SK-N-SH (cell line): ENCODE measurements around the gene RERG. TPM values are rescaled to one million over a fixed set of nuclear protein-coding genes. Genes with fewer than 3 reads are reported as not detected.

ENCODE experiments used
- CTCF ChIA-PET: fragments of 300-600, 350-600 bp; formaldehyde crosslinking; extraction: SDS; loops from one replicate; lab custom pipeline; 2021; lab: Yijun Ruan, JAX
- POLR2A ChIA-PET: fragments of 350-600 bp; sonication (Branson Sonifier 250); formaldehyde crosslinking; extraction: SDS; loops from one replicate; lab custom pipeline; 2020; ENCODE audit warnings: antibody characterized with exemption, inconsistent platforms; lab: Yijun Ruan, JAX
- DNase-seq: peaks from one replicate; pipeline ENCODE4 v3.0.0; 2012
- H2AFZ ChIP-seq: fragments of 200-600 bp; sonication (generic); 2 replicates; pipeline ENCODE4 v1.8.1; 2016; ENCODE audit warnings: antibody characterized with exemption, mild to moderate bottlenecking, low read depth
- H3F3A ChIP-seq: fragments of 200-600 bp; sonication (generic); replicated peaks from 2 replicates; pipeline ENCODE3; 2016; ENCODE audit warnings: antibody characterized with exemption, mild to moderate bottlenecking; ENCODE audit not compliant: insufficient read depth
- H3K27ac ChIP-seq, 2 experiments: fragments of 200-500 bp in 1 of 2; fragments of 200-600 bp in 1 of 2; sonication (Bioruptor generic) in 1 of 2; sonication (generic), shearing (Covaris generic) in 1 of 2; 2 replicates each; pipeline versions ENCODE4 v1.5.1 to v1.6.1; 2014 to 2016; ENCODE audit warnings: low read depth in 2 of 2, inconsistent platforms in 1 of 2, low read length in 1 of 2, mild to moderate bottlenecking in 1 of 2, mixed read lengths in 1 of 2
- H3K27me3 ChIP-seq: fragments of 200-600 bp; sonication (generic), shearing (Covaris generic); 2 replicates; pipeline ENCODE4 v1.6.1; 2016; ENCODE audit warnings: mixed run types; ENCODE audit not compliant: insufficient read depth
- H3K36me3 ChIP-seq, 2 experiments: fragments of 200-500 bp in 1 of 2; fragments of 200-600 bp in 1 of 2; sonication (Bioruptor generic) in 1 of 2; sonication (generic) in 1 of 2; replicated peaks in 1 of 2; 2 replicates each; pipeline versions ENCODE3 to v1.5.1; 2014 to 2016; ENCODE audit warnings: low read length in 1 of 2, mild to moderate bottlenecking in 1 of 2; ENCODE audit not compliant: insufficient read depth in 2 of 2, control insufficient read depth in 1 of 2
- H3K4me1 ChIP-seq, 2 experiments: fragments of 200-500 bp in 1 of 2; fragments of 200-600 bp in 1 of 2; sonication (Bioruptor generic) in 1 of 2; sonication (generic), shearing (Covaris generic) in 1 of 2; 2 replicates each; pipeline versions ENCODE4 v1.5.1 to v1.6.1; 2014 to 2016; ENCODE audit warnings: low read depth in 1 of 2, low read length in 1 of 2, mixed run types in 1 of 2; ENCODE audit not compliant: insufficient read depth in 2 of 2, control insufficient read depth in 1 of 2
- H3K4me2 ChIP-seq: fragments of 200-600 bp; sonication (generic), shearing (Covaris generic); 2 replicates; pipeline ENCODE4 v1.6.1; 2017; ENCODE audit warnings: mixed run types
- H3K4me3 ChIP-seq, 2 experiments: fragments of 200-500 bp in 1 of 2; fragments of 200-600 bp in 1 of 2; sonication (Bioruptor generic) in 1 of 2; sonication (generic), shearing (Covaris generic) in 1 of 2; 2 replicates each; pipeline versions ENCODE4 v1.5.1 to v1.8.1; 2014 to 2016; ENCODE audit warnings: low read depth in 2 of 2, inconsistent platforms in 1 of 2, low read length in 1 of 2, mild to moderate bottlenecking in 1 of 2, mixed read lengths in 1 of 2, moderate library complexity in 1 of 2
- H3K79me2 ChIP-seq: fragments of 200-600 bp; sonication (generic); 2 replicates; pipeline ENCODE4 v1.8.1; 2017; ENCODE audit warnings: mild to moderate bottlenecking; ENCODE audit not compliant: insufficient read depth
- H3K9ac ChIP-seq: fragments of 200-600 bp; sonication (generic); 2 replicates; pipeline ENCODE4 v1.6.1; 2017; ENCODE audit warnings: mixed run types
- H3K9me2 ChIP-seq: fragments of 200-600 bp; sonication (generic); 2 replicates; pipeline ENCODE4 v1.6.1; 2017; ENCODE audit warnings: mixed run types
- H3K9me3 ChIP-seq: fragments of 200-600 bp; sonication (generic); 2 replicates; pipeline ENCODE4 v1.6.1; 2017; ENCODE audit warnings: mixed run types, mild to moderate bottlenecking, moderate library complexity
- H4K20me1 ChIP-seq: fragments of 200-600 bp; sonication (generic); 2 replicates; pipeline ENCODE4 v1.6.1; 2017; ENCODE audit warnings: mild to moderate bottlenecking, mixed run types; ENCODE audit not compliant: insufficient read depth
- ELF1 ChIP-seq: IDR thresholded peaks from 2 replicates; pipeline ENCODE4 v1.4.0; 2012
- EP300 ChIP-seq, 2 experiments: IDR thresholded peaks; 2 replicates each; pipeline versions ENCODE4 v1.4.0 to v1.6.1; 2012; ENCODE audit warnings: borderline replicate concordance in 1 of 2, low read depth in 1 of 2, low read length in 1 of 2
- FOSL2 ChIP-seq: IDR thresholded peaks from 2 replicates; pipeline ENCODE4 v1.4.0; 2012; ENCODE audit warnings: low read depth, mild to moderate bottlenecking, moderate library complexity, borderline replicate concordance
- FOXJ3 ChIP-seq: sonication (generic); formaldehyde crosslinking; IDR thresholded peaks from 2 replicates; pipeline ENCODE4 v1.5.1; 2020; ENCODE audit warnings: mild to moderate bottlenecking, missing genetic modification reagents
- GABPA ChIP-seq: IDR thresholded peaks from 2 replicates; pipeline ENCODE4 v1.4.0; 2012; ENCODE audit warnings: low read depth, mild to moderate bottlenecking
- GATA2 ChIP-seq: sonication (generic); formaldehyde crosslinking; IDR thresholded peaks from 2 replicates; pipeline ENCODE4 v1.5.0; 2020; ENCODE audit warnings: mild to moderate bottlenecking, missing genetic modification reagents
- JUND ChIP-seq: IDR thresholded peaks from 2 replicates; pipeline ENCODE4 v1.4.0; 2012
- MAX ChIP-seq: IDR thresholded peaks from 2 replicates; pipeline ENCODE4 v1.4.0; 2012; ENCODE audit warnings: low read depth
- MXI1 ChIP-seq: IDR thresholded peaks from 2 replicates; pipeline ENCODE4 v1.6.1; 2012; ENCODE audit warnings: mild to moderate bottlenecking, low read depth, low read length, improper control_type of control experiment
- NFIC ChIP-seq: IDR thresholded peaks from 2 replicates; pipeline ENCODE4 v1.4.0; 2012; ENCODE audit warnings: borderline replicate concordance
- PBX3 ChIP-seq: IDR thresholded peaks from 2 replicates; pipeline ENCODE4; 2012
- RAD21 ChIP-seq: IDR thresholded peaks from 2 replicates; pipeline ENCODE4 v1.6.1; 2012; ENCODE audit warnings: mild to moderate bottlenecking, low read length
- RCOR1 ChIP-seq: fragments of 150-350 bp; IDR thresholded peaks from 2 replicates; pipeline ENCODE4 v1.6.1; 2017; ENCODE audit warnings: antibody characterized with exemption, low read length
- RFX5 ChIP-seq: IDR thresholded peaks from 2 replicates; pipeline ENCODE4 v1.6.1; 2012; ENCODE audit warnings: mild to moderate bottlenecking, improper control_type of control experiment, low read length
- RXRA ChIP-seq: IDR thresholded peaks from 2 replicates; pipeline ENCODE4 v1.4.0; 2012; ENCODE audit warnings: low read depth, mild to moderate bottlenecking, borderline replicate concordance
- SIN3A ChIP-seq: IDR thresholded peaks from 2 replicates; pipeline ENCODE4 v1.6.1; 2012; ENCODE audit warnings: low read depth, mild to moderate bottlenecking, low read length, moderate library complexity, borderline replicate concordance
- TAF1 ChIP-seq: IDR thresholded peaks from 2 replicates; pipeline ENCODE4 v1.6.1; 2012; ENCODE audit warnings: low read depth, mild to moderate bottlenecking, low read length, moderate library complexity, borderline replicate concordance
- TCF12 ChIP-seq: IDR thresholded peaks from 2 replicates; pipeline ENCODE4 v1.4.0; 2012
- USF2 ChIP-seq: fragments of 150-350 bp; IDR thresholded peaks from 2 replicates; pipeline ENCODE4 v1.6.1; 2017; ENCODE audit warnings: antibody characterized with exemption, low read length, low read depth, borderline replicate concordance
- WGBS: methylation state at CpG from one replicate; pipeline ENCODE4 v1.1.6; 2017; ENCODE audit warnings: low lambda C conversion rate; 5-methylcytosine and 5-hydroxymethylcytosine counted together
- polyA plus RNA-seq, 3 experiments: library from polyadenylated mRNA; depleted of rRNA; stranded (reverse); fragments of >200 nt; gene quantifications; 2 replicates each; pipeline ENCODE4 v1.2.3, GENCODE V29; 2012
- TF ChIP-seq, protein P1 (sequence below): IDR thresholded peaks from 2 replicates; pipeline ENCODE4 v1.6.1; 2012; ENCODE audit warnings: mild to moderate bottlenecking, low read depth, low read length, moderate library complexity
- TF ChIP-seq, protein P2 (sequence below): fragments of 200-600 bp; sonication (generic); IDR thresholded peaks from 2 replicates; pipeline ENCODE4 v1.6.1; 2017; ENCODE audit warnings: antibody characterized with exemption, mild to moderate bottlenecking, moderate library complexity
- TF ChIP-seq, protein P3 (sequence below): IDR thresholded peaks from 2 replicates; pipeline ENCODE4 v1.4.0; 2012; ENCODE audit warnings: low read depth, borderline replicate concordance

RERG gene
- polyA plus RNA-seq, 1 of the 3 experiments (the other 2 are of a cell fraction): 0.49 TPM

- H3K9me3 ChIP-seq: no peaks in the 10 kb centered on the region
- H3K27me3 ChIP-seq: no peaks in the 10 kb centered on the region; the same call in 1 of the 2 replicates
- H3K4me1 ChIP-seq: no peaks in the 10 kb centered on the region
- peak overlapping the region; percentile 46; the same call in 1 of the 2 replicates for H3K4me2 ChIP-seq
- no peaks in the 10 kb centered on the region for H4K20me1 ChIP-seq
- CTCF ChIA-PET: interaction anchor here (0.9 to 2.7 kb wide), 2 partner anchors 58 kb away, joined by 3 to 16 read pairs; partner anchors contain the start of gene RERG
- no peak overlapping the region for H3K4me3 ChIP-seq
- H3K36me3 ChIP-seq: no peaks in the 10 kb centered on the region
- DNase-seq: no peak
- H3K27ac ChIP-seq: no peak overlapping the region
- no peaks in the 10 kb centered on the region for H3K9me2 ChIP-seq
- POLR2A ChIA-PET: no interaction called here
- H3F3A ChIP-seq: no peaks in the 10 kb centered on the region
- WGBS: 14% methylated on average over 11 of the region's 11 CpGs
- no peak overlapping the region for H3K9ac ChIP-seq
- no peaks in the 10 kb centered on the region for H3K79me2 ChIP-seq
- H2AFZ ChIP-seq: peak overlapping the region; percentile 51; the same call in 1 of the 2 replicates
- TF ChIP-seq GABPA: no peak
- TF ChIP-seq RCOR1: no peak
- TF ChIP-seq MXI1: no peak
- no peak; the same call in 1 of the 2 replicates for TF ChIP-seq NFIC
- TF ChIP-seq PBX3: peak; percentile 32; the same call in 1 of the 2 replicates
- TF ChIP-seq, protein P1, sequence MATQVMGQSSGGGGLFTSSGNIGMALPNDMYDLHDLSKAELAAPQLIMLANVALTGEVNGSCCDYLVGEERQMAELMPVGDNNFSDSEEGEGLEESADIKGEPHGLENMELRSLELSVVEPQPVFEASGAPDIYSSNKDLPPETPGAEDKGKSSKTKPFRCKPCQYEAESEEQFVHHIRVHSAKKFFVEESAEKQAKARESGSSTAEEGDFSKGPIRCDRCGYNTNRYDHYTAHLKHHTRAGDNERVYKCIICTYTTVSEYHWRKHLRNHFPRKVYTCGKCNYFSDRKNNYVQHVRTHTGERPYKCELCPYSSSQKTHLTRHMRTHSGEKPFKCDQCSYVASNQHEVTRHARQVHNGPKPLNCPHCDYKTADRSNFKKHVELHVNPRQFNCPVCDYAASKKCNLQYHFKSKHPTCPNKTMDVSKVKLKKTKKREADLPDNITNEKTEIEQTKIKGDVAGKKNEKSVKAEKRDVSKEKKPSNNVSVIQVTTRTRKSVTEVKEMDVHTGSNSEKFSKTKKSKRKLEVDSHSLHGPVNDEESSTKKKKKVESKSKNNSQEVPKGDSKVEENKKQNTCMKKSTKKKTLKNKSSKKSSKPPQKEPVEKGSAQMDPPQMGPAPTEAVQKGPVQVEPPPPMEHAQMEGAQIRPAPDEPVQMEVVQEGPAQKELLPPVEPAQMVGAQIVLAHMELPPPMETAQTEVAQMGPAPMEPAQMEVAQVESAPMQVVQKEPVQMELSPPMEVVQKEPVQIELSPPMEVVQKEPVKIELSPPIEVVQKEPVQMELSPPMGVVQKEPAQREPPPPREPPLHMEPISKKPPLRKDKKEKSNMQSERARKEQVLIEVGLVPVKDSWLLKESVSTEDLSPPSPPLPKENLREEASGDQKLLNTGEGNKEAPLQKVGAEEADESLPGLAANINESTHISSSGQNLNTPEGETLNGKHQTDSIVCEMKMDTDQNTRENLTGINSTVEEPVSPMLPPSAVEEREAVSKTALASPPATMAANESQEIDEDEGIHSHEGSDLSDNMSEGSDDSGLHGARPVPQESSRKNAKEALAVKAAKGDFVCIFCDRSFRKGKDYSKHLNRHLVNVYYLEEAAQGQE: peak; percentile 82; the same call in 1 of the 2 replicates
- TF ChIP-seq RFX5: no peak
- peak; percentile 62 for TF ChIP-seq TCF12
- no peak for TF ChIP-seq RAD21
- no peak for TF ChIP-seq ELF1
- TF ChIP-seq, protein P2, sequence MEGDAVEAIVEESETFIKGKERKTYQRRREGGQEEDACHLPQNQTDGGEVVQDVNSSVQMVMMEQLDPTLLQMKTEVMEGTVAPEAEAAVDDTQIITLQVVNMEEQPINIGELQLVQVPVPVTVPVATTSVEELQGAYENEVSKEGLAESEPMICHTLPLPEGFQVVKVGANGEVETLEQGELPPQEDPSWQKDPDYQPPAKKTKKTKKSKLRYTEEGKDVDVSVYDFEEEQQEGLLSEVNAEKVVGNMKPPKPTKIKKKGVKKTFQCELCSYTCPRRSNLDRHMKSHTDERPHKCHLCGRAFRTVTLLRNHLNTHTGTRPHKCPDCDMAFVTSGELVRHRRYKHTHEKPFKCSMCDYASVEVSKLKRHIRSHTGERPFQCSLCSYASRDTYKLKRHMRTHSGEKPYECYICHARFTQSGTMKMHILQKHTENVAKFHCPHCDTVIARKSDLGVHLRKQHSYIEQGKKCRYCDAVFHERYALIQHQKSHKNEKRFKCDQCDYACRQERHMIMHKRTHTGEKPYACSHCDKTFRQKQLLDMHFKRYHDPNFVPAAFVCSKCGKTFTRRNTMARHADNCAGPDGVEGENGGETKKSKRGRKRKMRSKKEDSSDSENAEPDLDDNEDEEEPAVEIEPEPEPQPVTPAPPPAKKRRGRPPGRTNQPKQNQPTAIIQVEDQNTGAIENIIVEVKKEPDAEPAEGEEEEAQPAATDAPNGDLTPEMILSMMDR: no peak
- no peak for TF ChIP-seq USF2
- TF ChIP-seq TAF1: no peak
- no peak for TF ChIP-seq MAX
- TF ChIP-seq, protein P3, sequence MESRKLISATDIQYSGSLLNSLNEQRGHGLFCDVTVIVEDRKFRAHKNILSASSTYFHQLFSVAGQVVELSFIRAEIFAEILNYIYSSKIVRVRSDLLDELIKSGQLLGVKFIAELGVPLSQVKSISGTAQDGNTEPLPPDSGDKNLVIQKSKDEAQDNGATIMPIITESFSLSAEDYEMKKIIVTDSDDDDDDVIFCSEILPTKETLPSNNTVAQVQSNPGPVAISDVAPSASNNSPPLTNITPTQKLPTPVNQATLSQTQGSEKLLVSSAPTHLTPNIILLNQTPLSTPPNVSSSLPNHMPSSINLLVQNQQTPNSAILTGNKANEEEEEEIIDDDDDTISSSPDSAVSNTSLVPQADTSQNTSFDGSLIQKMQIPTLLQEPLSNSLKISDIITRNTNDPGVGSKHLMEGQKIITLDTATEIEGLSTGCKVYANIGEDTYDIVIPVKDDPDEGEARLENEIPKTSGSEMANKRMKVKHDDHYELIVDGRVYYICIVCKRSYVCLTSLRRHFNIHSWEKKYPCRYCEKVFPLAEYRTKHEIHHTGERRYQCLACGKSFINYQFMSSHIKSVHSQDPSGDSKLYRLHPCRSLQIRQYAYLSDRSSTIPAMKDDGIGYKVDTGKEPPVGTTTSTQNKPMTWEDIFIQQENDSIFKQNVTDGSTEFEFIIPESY: no peak
- 0 out of 2 replicates have a peak, but pooled peaks have one; percentile 29 for TF ChIP-seq JUND
- 0 out of 4 replicates have a peak, but pooled peaks of 1 of the 2 experiments have one; percentile 11 for TF ChIP-seq EP300 (IDR thresholded peaks at IDR 0.05; ENCODE audit: borderline replicate concordance in 1 of 2, low read depth in 1 of 2, low read length in 1 of 2)
- TF ChIP-seq GATA2: no peak
- no peak for TF ChIP-seq RXRA
- TF ChIP-seq FOXJ3 (CRISPR knock-in tag): no peak
- TF ChIP-seq SIN3A: no peak
- peak; percentile 47; the same call in 1 of the 2 replicates for TF ChIP-seq FOSL2
Measured at GRCh38 chr12:15163030-15163976, 57.9 kb downstream of the RERG start.
